Subcutaneous abdominal adipose tissue (tissue), 5 donors: ENCODE data around the gene PHOSPHO1.
"Not testable (repeated sequence)": the region's sequence is repeated elsewhere in the genome, so short reads cannot be mapped to it uniquely, and the experiment has no call there.

Experiments used
- H3K27ac ChIP-seq: one replicate; pipeline ENCODE4 v1.7.0; 2013; ENCODE audit warnings: low read depth, mild to moderate bottlenecking, inconsistent platforms, low read length, moderate library complexity
- H3K27me3 ChIP-seq, 5 donors: one replicate each; pipeline ENCODE4 v1.7.0; 2013; ENCODE audit warnings: low read length in 5 of 5, inconsistent platforms in 1 of 5; ENCODE audit not compliant: control insufficient read depth in 5 of 5, insufficient read depth in 4 of 5
- H3K36me3 ChIP-seq, 5 donors: one replicate each; pipeline ENCODE4 v1.7.0; 2013; ENCODE audit warnings: low read length in 5 of 5; ENCODE audit not compliant: control insufficient read depth in 5 of 5, insufficient read depth in 5 of 5
- H3K4me1 ChIP-seq, 5 donors: one replicate each; pipeline ENCODE4 v1.7.0; 2013; ENCODE audit warnings: low read length in 5 of 5, mild to moderate bottlenecking in 3 of 5, moderate library complexity in 1 of 5; ENCODE audit not compliant: control insufficient read depth in 5 of 5, insufficient read depth in 5 of 5
- H3K4me3 ChIP-seq, 5 donors: one replicate each; pipeline ENCODE4 v1.7.0; 2013; ENCODE audit warnings: low read length in 5 of 5, low read depth in 1 of 5
- H3K9ac ChIP-seq, 5 donors: one replicate each; pipeline ENCODE4 v1.7.0; 2013; ENCODE audit warnings: low read length in 5 of 5, mild to moderate bottlenecking in 4 of 5, moderate library complexity in 3 of 5
- H3K9me3 ChIP-seq, 5 donors: one replicate each; pipeline ENCODE4 v1.7.0; 2013; ENCODE audit warnings: low read length in 5 of 5; ENCODE audit not compliant: control insufficient read depth in 5 of 5
- donor health status: healthy.
- donor health status: healthy.
- donor health status: healthy.
- donor health status: healthy.
- donor health status: healthy.

Gene PHOSPHO1

GRCh38 chr17:49196520-49196919, 34.1 kb downstream of the PHOSPHO1 start:
- H3K4me3 ChIP-seq, result no peak overlapping the region
- no peaks in the 10 kb centered on the region for H3K36me3 ChIP-seq
- no peak overlapping the region for H3K9ac ChIP-seq
- H3K9me3 ChIP-seq, result no peaks in the 10 kb centered on the region
- peaks cover 2 to 18% (median 13%) of the 10 kb centered on the region in 5 donors for H3K4me1 ChIP-seq
- H3K27ac ChIP-seq, result no peak overlapping the region
- H3K27me3 ChIP-seq, result no peaks in the 10 kb centered on the region

- Histone ChIP-seq H3K27me3 (no peaks in the 10 kb centered on the region), H3K4me1 (peaks cover 2 to 21% (median 15%) of the 10 kb centered on the region in 5 donors), H3K4me3 (no peak overlapping the region), H3K9ac (no peak overlapping the region), H3K36me3 (no peaks in the 10 kb centered on the region), H3K9me3 (no peaks in the 10 kb centered on the region), H3K27ac (no peak overlapping the region)
Observed at GRCh38 chr17:49195751-49196150, 34.8 kb downstream of the PHOSPHO1 start.

- no peaks in the 10 kb centered on the region for H3K36me3 ChIP-seq
- H3K9me3 ChIP-seq, result no peaks in the 10 kb centered on the region
- H3K9ac ChIP-seq, result no peak overlapping the region
- peaks cover 2 to 21% (median 15%) of the 10 kb centered on the region in 5 donors for H3K4me1 ChIP-seq
- no peak overlapping the region for H3K27ac ChIP-seq
- H3K27me3 ChIP-seq, result no peaks in the 10 kb centered on the region
- no peak overlapping the region for H3K4me3 ChIP-seq
Observed at GRCh38 chr17:49194297-49194607, 36.3 kb downstream of the PHOSPHO1 start.

- Histone ChIP-seq H3K9me3 (no peaks in the 10 kb centered on the region), H3K9ac (peak overlapping the region; percentile 26 to 95 (median 69)), H3K4me1 (peaks cover 2 to 21% (median 15%) of the 10 kb centered on the region in 5 donors), H3K36me3 (no peaks in the 10 kb centered on the region), H3K27ac (peak overlapping the region; percentile 96), H3K27me3 (no peaks in the 10 kb centered on the region), H3K4me3 (peak overlapping the region; percentile 86 to 97 (median 92))
Observed at GRCh38 chr17:49193513-49194296, 36.9 kb downstream of the PHOSPHO1 start.

- no peaks in the 10 kb centered on the region for H3K9me3 ChIP-seq
- no peaks in the 10 kb centered on the region for H3K27me3 ChIP-seq
- H3K27ac ChIP-seq, result peak overlapping the region; percentile 96
- peak overlapping the region; percentile 67 to 95 (median 86) for H3K9ac ChIP-seq
- peaks cover 2 to 21% (median 15%) of the 10 kb centered on the region in 5 donors for H3K4me1 ChIP-seq
- H3K36me3 ChIP-seq, result no peaks in the 10 kb centered on the region
- peak overlapping the region; percentile 86 to 97 (median 92) for H3K4me3 ChIP-seq
Observed at GRCh38 chr17:49191917-49192741, 38.5 kb downstream of the PHOSPHO1 start.

GRCh38 chr17:49191409-49191916, 39.1 kb downstream of the PHOSPHO1 start:
- Histone ChIP-seq H3K9ac (peak overlapping the region; percentile 67 to 95 (median 86)), H3K4me3 (peak overlapping the region; percentile 86 to 92 (median 92)), H3K27me3 (no peaks in the 10 kb centered on the region), H3K27ac (peak overlapping the region; percentile 96), H3K4me1 (peaks cover 2 to 21% (median 15%) of the 10 kb centered on the region in 5 donors), H3K9me3 (no peaks in the 10 kb centered on the region), H3K36me3 (no peaks in the 10 kb centered on the region)

GRCh38 chr17:49190932-49191331, 39.7 kb downstream of the PHOSPHO1 start:
- peaks cover 2 to 21% (median 15%) of the 10 kb centered on the region in 5 donors for H3K4me1 ChIP-seq
- H3K9ac ChIP-seq, result no peak overlapping the region
- H3K27ac ChIP-seq, result no peak overlapping the region
- H3K4me3 ChIP-seq, result no peak overlapping the region
- no peaks in the 10 kb centered on the region for H3K36me3 ChIP-seq
- H3K27me3 ChIP-seq, result no peaks in the 10 kb centered on the region
- no peaks in the 10 kb centered on the region for H3K9me3 ChIP-seq

- H3K9ac ChIP-seq, result no peak overlapping the region
- no peak overlapping the region for H3K27ac ChIP-seq
- H3K27me3 ChIP-seq, result peaks cover 0 to 4% (median 0%) of the 10 kb centered on the region in 5 donors
- peaks cover under 1 to 10% (median 6%) of the 10 kb centered on the region in 5 donors for H3K4me1 ChIP-seq
- H3K36me3 ChIP-seq, result no peaks in the 10 kb centered on the region
- peaks cover 0 to 6% (median 0%) of the 10 kb centered on the region in 5 donors for H3K9me3 ChIP-seq
- no peak overlapping the region for H3K4me3 ChIP-seq
Observed at GRCh38 chr17:49187301-49187700, 43.3 kb downstream of the PHOSPHO1 start.

GRCh38 chr17:49185381-49185780, 45.2 kb downstream of the PHOSPHO1 start:
- H3K4me1 ChIP-seq, H3K36me3 ChIP-seq, H3K4me3 ChIP-seq, H3K27me3 ChIP-seq, H3K27ac ChIP-seq, H3K9ac ChIP-seq, H3K9me3 ChIP-seq: not testable (repeated sequence)

GRCh38 chr17:49184522-49184921, 46.1 kb downstream of the PHOSPHO1 start:
- not testable (repeated sequence) for H3K4me1 ChIP-seq, H3K27ac ChIP-seq, H3K9me3 ChIP-seq, H3K4me3 ChIP-seq, H3K36me3 ChIP-seq, H3K9ac ChIP-seq, H3K27me3 ChIP-seq
